Endodermal cell (in vitro differentiated cells): ENCODE results near the gene OTULIN. TPM values are rescaled to one million over a fixed set of nuclear protein-coding genes. Genes with fewer than 3 reads are reported as not detected.

Source experiments
- DNase-seq: peaks from one replicate; pipeline ENCODE4 v3.0.0-alpha.2; 2017
- H3K27ac ChIP-seq: 2 replicates; pipeline ENCODE4 v1.5.1; 2013; ENCODE audit warnings: mild to moderate bottlenecking, low read depth, low read length, moderate library complexity
- H3K27me3 ChIP-seq: 2 replicates; pipeline ENCODE4 v1.6.1; 2013; ENCODE audit warnings: mild to moderate bottlenecking, low read length, moderate library complexity; ENCODE audit not compliant: insufficient read depth, control insufficient read depth, poor library complexity, severe bottlenecking
- H3K36me3 ChIP-seq: 2 replicates; pipeline ENCODE4 v1.7.0; 2013; ENCODE audit warnings: mild to moderate bottlenecking, low read length, moderate library complexity; ENCODE audit not compliant: control insufficient read depth, insufficient read depth
- H3K4me1 ChIP-seq: one replicate; pipeline ENCODE4 v1.7.0; 2013; ENCODE audit warnings: low read length; ENCODE audit not compliant: control insufficient read depth, insufficient read depth
- H3K4me3 ChIP-seq: 2 replicates; pipeline ENCODE4 v1.5.1; 2013; ENCODE audit warnings: mild to moderate bottlenecking, low read length, moderate library complexity
- H3K9ac ChIP-seq: 2 replicates; pipeline ENCODE4 v1.6.1; 2013; ENCODE audit warnings: mild to moderate bottlenecking, low read length, moderate library complexity; ENCODE audit not compliant: poor library complexity, severe bottlenecking; ENCODE audit errors: extremely low read depth
- H3K9me3 ChIP-seq: 2 replicates; pipeline ENCODE4 v1.6.1; 2013; ENCODE audit warnings: mild to moderate bottlenecking, low read length, moderate library complexity; ENCODE audit not compliant: control insufficient read depth
- H3K27ac Mint-ChIP-seq: 2 replicates; pipeline ENCODE4 v1.8.0; 2020; ENCODE audit warnings: mixed read lengths
- H3K27me3 Mint-ChIP-seq: 2 replicates; pipeline ENCODE4 v1.8.0; 2021; ENCODE audit warnings: mild to moderate bottlenecking, mixed read lengths; ENCODE audit not compliant: insufficient read depth
- H3K36me3 Mint-ChIP-seq: 2 replicates; pipeline ENCODE4 v1.8.0; 2020; ENCODE audit warnings: low read depth, mixed read lengths
- H3K4me1 Mint-ChIP-seq: 2 replicates; pipeline ENCODE4 v1.8.0; 2020; ENCODE audit warnings: mixed read lengths
- H3K4me3 Mint-ChIP-seq: 2 replicates; pipeline ENCODE4 v1.8.0; 2020; ENCODE audit warnings: mild to moderate bottlenecking, moderate library complexity, mixed read lengths
- H3K9me3 Mint-ChIP-seq: 2 replicates; pipeline ENCODE4 v1.8.0; 2020; ENCODE audit warnings: mild to moderate bottlenecking, mixed read lengths
- CTCF ChIP-seq: fragments of 200-600 bp; sonication (generic); conservative IDR thresholded peaks from 2 replicates; pipeline ENCODE4 v1.5.0; 2021; ENCODE audit warnings: antibody characterized with exemption, mild to moderate bottlenecking
- WGBS, 2 experiments: methylation state at CpG; one replicate each; pipeline versions ENCODE4 v1.1.5 to v1.1.7; 2013; ENCODE audit warnings: missing lambda C conversion rate in 2 of 2, mixed read lengths in 1 of 2; ENCODE audit not compliant: insufficient coverage in 1 of 2, insufficient read length in 1 of 2; 5-methylcytosine and 5-hydroxymethylcytosine counted together
- long read RNA-seq, 4 experiments: library from polyadenylated mRNA in 2 of 4; library from RNA in 1 of 4; library from capped mRNA in 1 of 4; stranded (forward) in 3 of 4; unstranded in 1 of 4; transcript quantifications; one replicate each; pipeline ENCODE4 v2.0.0, GENCODE V29; 2020 to 2021; ENCODE audit warnings: inconsistent platforms in 1 of 4
- polyA plus RNA-seq, 2 experiments: library from polyadenylated mRNA; stranded (reverse); fragments of 50-300 nt; gene quantifications; one replicate each; pipeline ENCODE4 v1.2.3, GENCODE V29; 2013
- total RNA-seq, 2 donors: library from RNA; stranded (reverse); fragmentation: NEBNext Ultra II Directional in 1 of 2; extraction: Animal tissue kit (Norgen Biotek cat#: 25700) in 1 of 2; gene quantifications; 2 replicates in 1 of 2; 3 replicates in 1 of 2; pipeline ENCODE4 v1.2.1, GENCODE V29; 2021

The OTULIN gene
- total RNA-seq = 10 to 100 TPM; 36.4 to 43.2 TPM
- 18.8 TPM for polyA plus RNA-seq (2013, experiment 1 of 2)
- polyA plus RNA-seq (2013, experiment 2 of 2) = 18.3 TPM
- long read RNA-seq, experiment 1, full-length matches to known transcripts = 2 of 8 reads
- long read RNA-seq, experiment 1, partial matches to known transcripts = 0 of 8 reads
- long read RNA-seq, experiment 1, other reads (novel, unspliced or antisense) = 6 of 8 reads
- long read RNA-seq, experiment 2, full-length matches to known transcripts = 16 of 38 reads
- long read RNA-seq, experiment 2, partial matches to known transcripts = 1 of 38 reads
- long read RNA-seq, experiment 2, other reads (novel, unspliced or antisense) = 21 of 38 reads
- long read RNA-seq, experiment 3, partial matches to known transcripts = 0 of 1 reads
- long read RNA-seq, experiment 3, other reads (novel, unspliced or antisense) = 1 of 1 reads
- long read RNA-seq, experiment 4, partial matches to known transcripts = 0 of 2 reads
- long read RNA-seq, experiment 4, other reads (novel, unspliced or antisense) = 2 of 2 reads

- Histone ChIP-seq H3K9ac (peak within 1 kb of the TSS; percentile 66), H3K27ac (peak within 1 kb of the TSS; percentile 64), H3K4me3 (peak within 1 kb of the TSS; percentile 97), H3K27me3 (no peaks in the 10 kb centered on the region), H3K36me3 (no peaks in the 10 kb centered on the region), H3K9me3 (no peaks in the 10 kb centered on the region), H3K4me1 (peaks cover 9% of the 10 kb centered on the region)
- H3K27me3 Mint-ChIP-seq = peaks cover 16% of the 10 kb centered on the region
- DNase-seq = peak; percentile 93
- WGBS, 2 experiments = 0 to 1% methylated on average over 14 to 115 of the region's 115 CpGs
- peak within 1 kb of the TSS; percentile 85 for H3K4me3 Mint-ChIP-seq
- peaks cover 3% of the 10 kb centered on the region for H3K36me3 Mint-ChIP-seq
- TF ChIP-seq CTCF = no peak
- peak within 1 kb of the TSS; percentile 91 for H3K27ac Mint-ChIP-seq
- H3K4me1 Mint-ChIP-seq = peaks cover 26% of the 10 kb centered on the region
- no peaks in the 10 kb centered on the region for H3K9me3 Mint-ChIP-seq
Measured at GRCh38 chr5:14664270-14665100, at the start of gene OTULIN. Gene OTULIN (plus strand): TSS chr5:14664718. CDS start chr5:14664826, 108 bp downstream.

DNA sequence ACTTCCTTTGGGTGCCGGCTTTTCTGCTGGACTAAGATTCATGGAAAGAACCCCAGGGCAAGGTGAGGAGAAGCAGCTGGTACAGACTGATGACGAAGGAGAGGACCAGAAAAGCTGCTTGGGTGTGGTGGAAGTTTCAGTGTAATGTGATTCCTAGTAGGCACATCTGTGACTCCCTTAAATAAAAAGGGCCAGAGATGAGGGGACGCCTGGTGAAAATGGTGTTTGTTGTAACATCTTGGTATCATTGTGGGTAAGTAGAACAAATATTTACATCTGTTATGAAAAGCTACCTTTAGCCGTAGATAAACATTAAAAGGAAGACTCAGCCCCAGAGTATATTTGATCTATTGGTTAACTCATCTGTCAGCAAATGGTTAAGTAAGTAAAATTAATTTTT, 49.2 kb upstream of the OTULIN start:
- no peak for TF ChIP-seq CTCF
- no peaks in the 10 kb centered on the region for H3K27me3 Mint-ChIP-seq
- no peaks in the 10 kb centered on the region for H3K36me3 ChIP-seq
- no peaks in the 10 kb centered on the region for H3K9me3 ChIP-seq
- no peak overlapping the region for H3K9ac ChIP-seq
- no peak overlapping the region for H3K27ac Mint-ChIP-seq
- H3K4me3 ChIP-seq = no peak overlapping the region
- H3K27ac ChIP-seq = no peak overlapping the region
- no peaks in the 10 kb centered on the region for H3K9me3 Mint-ChIP-seq
- H3K4me1 Mint-ChIP-seq = no peaks in the 10 kb centered on the region
- peaks cover 4% of the 10 kb centered on the region for H3K36me3 Mint-ChIP-seq
- no peak overlapping the region for H3K4me3 Mint-ChIP-seq
- peaks cover 3% of the 10 kb centered on the region for H3K4me1 ChIP-seq
- WGBS, 2 experiments = 92 to 93% methylated on average over 4 of the region's 4 CpGs
- no peak for DNase-seq
- H3K27me3 ChIP-seq = no peaks in the 10 kb centered on the region

DNA sequence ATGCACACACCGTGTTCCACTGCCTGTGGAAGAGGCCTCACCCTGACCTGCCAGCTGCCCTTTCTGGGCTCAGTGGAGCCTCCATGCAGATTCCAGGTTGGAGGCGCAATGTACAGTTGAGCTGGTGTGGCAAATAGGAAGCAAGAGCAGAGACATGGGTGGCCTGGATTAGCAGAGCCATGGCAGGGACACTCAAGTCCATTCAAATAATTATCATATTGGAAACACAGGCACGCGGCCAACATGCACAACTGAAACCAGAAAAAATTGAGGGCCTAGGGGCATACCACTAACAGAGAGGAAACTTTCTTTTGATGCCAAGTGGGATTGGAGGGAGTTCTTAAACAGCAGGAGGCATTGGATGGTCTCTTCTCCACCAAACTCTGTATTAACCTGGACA, 47.1 kb upstream of the OTULIN start:
- DNase-seq = no peak
- Mint-ChIP-seq H3K27me3 (no peaks in the 10 kb centered on the region), H3K27ac (no peak overlapping the region), H3K4me3 (no peak overlapping the region), H3K36me3 (peaks cover 2% of the 10 kb centered on the region), H3K4me1 (no peaks in the 10 kb centered on the region), H3K9me3 (peaks cover 5% of the 10 kb centered on the region)
- TF ChIP-seq CTCF = no peak
- H3K27me3 ChIP-seq = no peaks in the 10 kb centered on the region
- H3K27ac ChIP-seq = no peak overlapping the region
- no peaks in the 10 kb centered on the region for H3K9me3 ChIP-seq
- H3K9ac ChIP-seq = no peak overlapping the region
- H3K36me3 ChIP-seq = no peaks in the 10 kb centered on the region
- 98 to 100% methylated on average over 2 to 4 of the region's 4 CpGs for WGBS, 2 experiments
- peaks cover 3% of the 10 kb centered on the region for H3K4me1 ChIP-seq
- no peak overlapping the region for H3K4me3 ChIP-seq
